WTC11 (cell line): ENCODE results near the gene STAP2. TPM values are rescaled to one million over a fixed set of nuclear protein-coding genes. Genes with fewer than 3 reads are reported as not detected.
"Not testable (repeated sequence)": the region's sequence is repeated elsewhere in the genome, so short reads cannot be mapped to it uniquely, and the experiment has no call there.

Experiments
- ATAC-seq: fragments of 200-7000 bp; cut with Tn5 transposase; 2 replicates; pipeline ENCODE4 v1.10.0; 2021; ENCODE audit warnings: mild to moderate bottlenecking, moderate library complexity
- CTCF ChIA-PET: fragments of 300-600 bp; sonication (Branson Sonifier 250); formaldehyde crosslinking; loops from one replicate; lab custom pipeline; 2021; ENCODE audit warnings: antibody characterized with exemption; lab: Charles Lee
- POLR2A ChIA-PET: fragments of 350-600 bp; sonication (Branson Sonifier 250); formaldehyde crosslinking; loops from one replicate; lab custom pipeline; 2021; ENCODE audit warnings: antibody characterized with exemption; lab: Charles Lee
- DNase-seq: peaks from one replicate; pipeline ENCODE4 v3.0.0; 2021; ENCODE audit warnings: low spot score
- H3K27ac Mint-ChIP-seq: 2 replicates; pipeline ENCODE4 v1.8.0; 2021; ENCODE audit warnings: mixed read lengths
- H3K27me3 Mint-ChIP-seq: 2 replicates; pipeline ENCODE4 v1.8.0; 2021; ENCODE audit warnings: low read depth, mild to moderate bottlenecking, moderate library complexity, mixed read lengths
- H3K36me3 Mint-ChIP-seq: 2 replicates; pipeline ENCODE4 v1.8.0; 2021; ENCODE audit warnings: mixed read lengths
- H3K4me1 Mint-ChIP-seq: 2 replicates; pipeline ENCODE4 v1.8.0; 2022; ENCODE audit warnings: mixed read lengths
- H3K4me3 Mint-ChIP-seq: 2 replicates; pipeline ENCODE4 v1.8.0; 2021; ENCODE audit warnings: mild to moderate bottlenecking, moderate library complexity, mixed read lengths
- H3K9me3 Mint-ChIP-seq: 2 replicates; pipeline ENCODE4 v1.8.0; 2021; ENCODE audit warnings: mixed read lengths
- NFYB ChIP-seq: sonication (generic); formaldehyde crosslinking; conservative IDR thresholded peaks from 2 replicates; pipeline ENCODE4 v1.8.0; 2022; ENCODE audit warnings: low read depth, missing genetic modification reagents
- OVOL2 ChIP-seq: fragments of 250-450 bp; sonication (Bioruptor Pico); IDR thresholded peaks from 2 replicates; pipeline ENCODE4 v1.9.0; 2021; ENCODE audit warnings: mild to moderate bottlenecking, borderline replicate concordance
- SP1 ChIP-seq: sonication (generic); formaldehyde crosslinking; conservative IDR thresholded peaks from 2 replicates; pipeline ENCODE4 v1.8.1; 2022; ENCODE audit warnings: missing genetic modification reagents
- TCF7 ChIP-seq: sonication (generic); formaldehyde crosslinking; IDR thresholded peaks from 2 replicates; pipeline ENCODE4 v1.8.0; 2022; ENCODE audit warnings: mild to moderate bottlenecking, low read depth, missing genetic modification reagents, moderate library complexity
- ZNF423 ChIP-seq: fragments of 250-450 bp; sonication (Bioruptor Pico); IDR thresholded peaks from 2 replicates; pipeline ENCODE4 v2.1.2; 2022; ENCODE audit warnings: mild to moderate bottlenecking, moderate library complexity
- total RNA-seq: library from RNA; stranded (reverse); gene quantifications from 3 replicates; pipeline ENCODE4 v1.2.3, GENCODE V29; 2021
- TF ChIP-seq, protein P1 (sequence below): sonication (generic); formaldehyde crosslinking; IDR thresholded peaks from 2 replicates; pipeline ENCODE4 v1.8.1; 2022; ENCODE audit warnings: missing genetic modification reagents, borderline replicate concordance
- TF ChIP-seq, protein P2 (sequence below): sonication (generic); formaldehyde crosslinking; IDR thresholded peaks from 2 replicates; pipeline ENCODE4 v1.8.1; 2023; ENCODE audit warnings: mild to moderate bottlenecking, missing genetic modification reagents
- TF ChIP-seq, protein P3 (sequence below): sonication (generic); formaldehyde crosslinking; IDR thresholded peaks from 2 replicates; pipeline ENCODE4 v1.8.0; 2022; ENCODE audit warnings: mild to moderate bottlenecking, missing genetic modification reagents
- TF ChIP-seq, protein P4 (sequence below): sonication (generic); formaldehyde crosslinking; IDR thresholded peaks from 2 replicates; pipeline ENCODE4 v1.8.0; 2023; ENCODE audit warnings: missing genetic modification reagents
- TF ChIP-seq, protein P5 (sequence below): sonication (generic); formaldehyde crosslinking; IDR thresholded peaks from 2 replicates; pipeline ENCODE4 v1.8.0; 2022; ENCODE audit warnings: missing genetic modification reagents

The STAP2 gene
- total RNA-seq, 1 experiment from 2014 or later, result 18.2 TPM

DNA sequence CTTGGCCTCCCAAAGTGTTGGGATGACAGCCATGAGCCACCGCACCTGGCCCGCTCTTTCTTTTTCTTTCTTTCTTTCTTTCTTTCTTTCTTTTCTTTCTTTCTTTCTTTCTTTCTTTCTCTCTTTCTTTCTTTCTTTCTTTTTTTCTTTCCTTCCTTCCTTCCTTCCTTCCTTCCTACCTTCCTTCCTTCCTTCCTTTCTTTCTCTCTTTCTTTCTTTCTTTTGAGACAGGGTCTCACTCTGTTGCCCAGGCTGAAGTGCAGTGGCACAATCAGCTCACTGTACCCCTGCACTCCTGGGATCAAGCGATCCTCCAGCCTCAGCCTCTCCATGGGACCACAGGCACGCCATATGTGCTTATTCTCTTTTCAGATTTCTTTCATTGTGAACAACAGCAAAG, 52.5 kb downstream of the STAP2 start:
- H3K9me3 Mint-ChIP-seq, DNase-seq, H3K4me1 Mint-ChIP-seq, POLR2A ChIA-PET, H3K27ac Mint-ChIP-seq, H3K36me3 Mint-ChIP-seq, ATAC-seq, H3K4me3 Mint-ChIP-seq: not testable (repeated sequence)
- CTCF ChIA-PET, result interaction anchor here (1.0 to 3.9 kb wide), 2 partner anchors 19 to 56 kb away, joined by 4 to 11 read pairs; no protein-coding TSS in a partner anchor
- peaks cover 40% of the 10 kb centered on the region for H3K27me3 Mint-ChIP-seq

DNA sequence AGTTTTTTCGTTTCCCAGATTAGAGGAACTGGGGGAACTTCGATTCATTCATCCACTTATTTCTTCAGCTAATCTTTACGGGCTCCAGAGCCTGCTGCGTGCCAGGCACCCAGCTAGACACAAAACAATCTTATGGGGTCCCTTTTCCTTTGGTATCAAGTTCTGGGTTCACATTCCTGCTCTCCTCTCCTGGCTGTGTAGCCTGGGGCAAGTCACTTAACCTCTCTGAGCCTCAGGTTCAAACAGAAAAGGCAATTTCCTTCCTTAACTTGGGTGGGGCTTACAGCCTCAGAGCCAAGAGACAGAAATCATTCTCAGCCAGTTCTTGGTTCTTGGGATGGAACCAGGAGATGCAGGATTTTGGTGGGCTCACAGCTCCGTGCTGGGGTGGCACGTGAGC, 53.7 kb downstream of the STAP2 start:
- TF ChIP-seq OVOL2 (CRISPR knock-in tag) (no peak), SP1 (CRISPR knock-in tag) (no peak), TCF7 (CRISPR knock-in tag) (no peak)
- TF ChIP-seq, protein P1, sequence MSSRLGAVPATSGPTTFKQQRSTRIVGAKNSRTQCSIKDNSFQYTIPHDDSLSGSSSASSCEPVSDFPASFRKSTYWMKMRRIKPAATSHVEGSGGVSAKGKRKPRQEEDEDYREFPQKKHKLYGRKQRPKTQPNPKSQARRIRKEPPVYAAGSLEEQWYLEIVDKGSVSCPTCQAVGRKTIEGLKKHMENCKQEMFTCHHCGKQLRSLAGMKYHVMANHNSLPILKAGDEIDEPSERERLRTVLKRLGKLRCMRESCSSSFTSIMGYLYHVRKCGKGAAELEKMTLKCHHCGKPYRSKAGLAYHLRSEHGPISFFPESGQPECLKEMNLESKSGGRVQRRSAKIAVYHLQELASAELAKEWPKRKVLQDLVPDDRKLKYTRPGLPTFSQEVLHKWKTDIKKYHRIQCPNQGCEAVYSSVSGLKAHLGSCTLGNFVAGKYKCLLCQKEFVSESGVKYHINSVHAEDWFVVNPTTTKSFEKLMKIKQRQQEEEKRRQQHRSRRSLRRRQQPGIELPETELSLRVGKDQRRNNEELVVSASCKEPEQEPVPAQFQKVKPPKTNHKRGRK (CRISPR knock-in tag), result no peak
- CTCF ChIA-PET, result interaction anchor here (1.0 to 10.5 kb wide), 3 partner anchors 17 to 68 kb away, joined by 5 to 172 read pairs (median 6); no protein-coding TSS in a partner anchor
- H3K9me3 Mint-ChIP-seq, result no peaks in the 10 kb centered on the region
- ATAC-seq (no peak), DNase-seq (no peak)
- H3K4me3 Mint-ChIP-seq, result no peak overlapping the region
- H3K27ac Mint-ChIP-seq, result no peak overlapping the region
- POLR2A ChIA-PET, result interaction anchor here (0.7 kb wide), 1 partner anchor 58 kb away, joined by 4 read pairs; no protein-coding TSS in a partner anchor
- peaks cover 52% of the 10 kb centered on the region for H3K27me3 Mint-ChIP-seq
- peaks cover 2% of the 10 kb centered on the region; the same call in 1 of the 2 replicates for H3K4me1 Mint-ChIP-seq
- H3K36me3 Mint-ChIP-seq, result no peaks in the 10 kb centered on the region

DNA sequence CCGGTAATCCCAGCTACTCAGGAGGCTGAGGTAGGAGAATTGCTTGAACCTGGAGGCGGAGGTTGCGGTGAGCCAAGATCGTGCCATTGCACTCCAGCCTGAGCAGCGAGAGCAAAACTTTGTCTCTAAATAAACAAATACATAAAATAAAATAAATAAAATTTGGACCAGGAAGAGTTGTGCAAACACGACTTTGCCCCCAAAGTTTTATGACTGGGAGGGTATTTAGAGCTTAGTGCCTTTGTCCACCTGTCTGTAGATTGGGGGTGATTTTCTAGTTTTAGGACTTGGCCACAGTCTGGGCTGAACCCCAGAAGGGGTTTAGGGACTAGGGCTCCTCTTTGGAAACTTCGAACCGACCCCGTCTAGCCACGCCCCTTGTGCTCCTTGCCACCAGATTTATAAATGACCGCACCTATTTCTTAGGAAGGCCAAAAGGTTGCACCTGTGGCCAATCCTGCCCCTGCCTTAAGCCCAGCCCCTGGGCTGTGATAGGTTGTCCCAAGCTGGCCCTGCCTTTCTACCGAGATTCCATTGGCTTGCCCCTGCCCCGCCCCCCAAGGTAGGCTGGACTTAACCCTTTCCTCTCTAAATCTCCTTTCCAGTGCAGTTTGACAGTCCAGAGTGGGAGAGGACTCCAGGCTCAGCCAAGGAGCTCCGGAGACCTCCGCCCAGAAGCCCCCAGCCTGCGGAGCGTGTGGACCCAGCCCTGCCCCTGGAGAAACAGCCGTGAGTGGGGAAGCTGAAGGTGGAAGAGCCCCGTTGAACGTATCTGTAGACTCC, 54.3 kb downstream of the STAP2 start:
- DNase-seq (peak; percentile 91), ATAC-seq (peak; percentile 99)
- no peaks in the 10 kb centered on the region for H3K9me3 Mint-ChIP-seq
- H3K4me3 Mint-ChIP-seq, result peak overlapping the region; percentile 58
- ChIA-PET POLR2A (interaction anchor here (0.6 to 0.7 kb wide), 2 partner anchors 58 to 124 kb away, joined by 3 to 4 read pairs; no protein-coding TSS in a partner anchor), CTCF (interaction anchor here (1.0 to 10.5 kb wide), 3 partner anchors 16 to 68 kb away, joined by 5 to 172 read pairs (median 6); no protein-coding TSS in a partner anchor)
- peaks cover 2% of the 10 kb centered on the region; the same call in 1 of the 2 replicates for H3K4me1 Mint-ChIP-seq
- peaks cover 56% of the 10 kb centered on the region for H3K27me3 Mint-ChIP-seq
- no peak overlapping the region for H3K27ac Mint-ChIP-seq
- peak; percentile 70 for TF ChIP-seq SP1 (CRISPR knock-in tag)
- peak; percentile 93 for TF ChIP-seq NFYB
- TF ChIP-seq, protein P2, sequence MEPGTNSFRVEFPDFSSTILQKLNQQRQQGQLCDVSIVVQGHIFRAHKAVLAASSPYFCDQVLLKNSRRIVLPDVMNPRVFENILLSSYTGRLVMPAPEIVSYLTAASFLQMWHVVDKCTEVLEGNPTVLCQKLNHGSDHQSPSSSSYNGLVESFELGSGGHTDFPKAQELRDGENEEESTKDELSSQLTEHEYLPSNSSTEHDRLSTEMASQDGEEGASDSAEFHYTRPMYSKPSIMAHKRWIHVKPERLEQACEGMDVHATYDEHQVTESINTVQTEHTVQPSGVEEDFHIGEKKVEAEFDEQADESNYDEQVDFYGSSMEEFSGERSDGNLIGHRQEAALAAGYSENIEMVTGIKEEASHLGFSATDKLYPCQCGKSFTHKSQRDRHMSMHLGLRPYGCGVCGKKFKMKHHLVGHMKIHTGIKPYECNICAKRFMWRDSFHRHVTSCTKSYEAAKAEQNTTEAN, result no peak
- no peaks in the 10 kb centered on the region for H3K36me3 Mint-ChIP-seq

DNA sequence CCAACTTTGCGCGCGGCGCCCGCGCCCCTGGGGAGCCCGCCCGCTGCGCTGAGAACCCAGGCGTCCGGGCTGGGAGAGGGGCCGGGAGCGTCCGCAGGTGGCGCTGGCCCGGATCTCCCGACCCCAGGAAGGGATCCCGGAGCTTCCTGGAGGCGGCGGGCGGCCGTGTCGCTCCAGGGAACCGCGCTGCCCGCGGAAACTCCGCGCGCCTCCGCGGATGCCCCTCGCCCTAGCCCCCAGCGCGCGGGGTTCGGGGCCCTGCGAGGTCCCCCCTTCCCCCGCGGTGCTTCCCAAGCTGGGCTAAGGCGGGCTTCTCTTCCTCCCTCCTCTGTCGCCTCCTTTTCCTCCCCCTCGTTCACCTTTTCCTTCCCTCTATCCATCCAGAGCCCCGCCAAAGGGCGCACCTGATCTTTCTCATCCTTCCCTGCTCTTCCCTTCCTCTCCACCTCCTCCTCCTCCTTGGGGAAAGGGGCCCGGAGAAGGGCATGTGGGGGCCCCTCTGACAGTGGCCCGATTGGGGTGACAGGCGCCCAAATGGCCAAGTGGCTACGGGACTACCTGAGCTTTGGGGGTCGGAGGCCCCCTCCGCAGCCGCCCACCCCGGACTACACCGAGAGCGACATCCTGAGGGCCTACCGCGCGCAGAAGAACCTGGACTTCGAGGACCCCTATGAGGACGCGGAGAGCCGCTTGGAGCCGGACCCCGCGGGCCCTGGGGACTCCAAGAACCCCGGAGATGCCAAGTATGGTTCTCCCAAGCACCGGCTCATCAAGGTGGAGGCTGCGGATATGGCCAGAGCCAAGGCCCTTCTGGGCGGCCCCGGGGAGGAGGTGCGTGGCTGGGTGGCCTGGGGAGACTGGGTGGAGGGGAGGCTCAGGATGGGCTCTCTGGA, 58.9 kb downstream of the STAP2 start:
- H3K27me3 Mint-ChIP-seq, result peaks cover 64% of the 10 kb centered on the region
- no peaks in the 10 kb centered on the region for H3K9me3 Mint-ChIP-seq
- ChIA-PET POLR2A (interaction anchor here (0.8 kb wide), 1 partner anchor 63 kb away, joined by 3 read pairs; the partner anchor contains the start of gene MPND), CTCF (interaction anchor here (0.6 to 10.5 kb wide), 9 partner anchors 9 to 372 kb away, joined by 3 to 172 read pairs (median 5); partner anchors contain the start of gene MPND)
- no peaks in the 10 kb centered on the region for H3K36me3 Mint-ChIP-seq
- no peak overlapping the region for H3K27ac Mint-ChIP-seq
- no peak for DNase-seq
- 0 out of 2 replicates have a peak, but pooled peaks have one; percentile 6 for ATAC-seq
- peak overlapping the region; percentile 90 for H3K4me3 Mint-ChIP-seq
- TF ChIP-seq, protein P3, sequence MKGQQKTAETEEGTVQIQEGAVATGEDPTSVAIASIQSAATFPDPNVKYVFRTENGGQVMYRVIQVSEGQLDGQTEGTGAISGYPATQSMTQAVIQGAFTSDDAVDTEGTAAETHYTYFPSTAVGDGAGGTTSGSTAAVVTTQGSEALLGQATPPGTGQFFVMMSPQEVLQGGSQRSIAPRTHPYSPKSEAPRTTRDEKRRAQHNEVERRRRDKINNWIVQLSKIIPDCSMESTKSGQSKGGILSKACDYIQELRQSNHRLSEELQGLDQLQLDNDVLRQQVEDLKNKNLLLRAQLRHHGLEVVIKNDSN (CRISPR knock-in tag), result no peak
- TF ChIP-seq, protein P4, sequence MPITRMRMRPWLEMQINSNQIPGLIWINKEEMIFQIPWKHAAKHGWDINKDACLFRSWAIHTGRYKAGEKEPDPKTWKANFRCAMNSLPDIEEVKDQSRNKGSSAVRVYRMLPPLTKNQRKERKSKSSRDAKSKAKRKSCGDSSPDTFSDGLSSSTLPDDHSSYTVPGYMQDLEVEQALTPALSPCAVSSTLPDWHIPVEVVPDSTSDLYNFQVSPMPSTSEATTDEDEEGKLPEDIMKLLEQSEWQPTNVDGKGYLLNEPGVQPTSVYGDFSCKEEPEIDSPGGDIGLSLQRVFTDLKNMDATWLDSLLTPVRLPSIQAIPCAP, result no peak
- TF ChIP-seq, protein P5, sequence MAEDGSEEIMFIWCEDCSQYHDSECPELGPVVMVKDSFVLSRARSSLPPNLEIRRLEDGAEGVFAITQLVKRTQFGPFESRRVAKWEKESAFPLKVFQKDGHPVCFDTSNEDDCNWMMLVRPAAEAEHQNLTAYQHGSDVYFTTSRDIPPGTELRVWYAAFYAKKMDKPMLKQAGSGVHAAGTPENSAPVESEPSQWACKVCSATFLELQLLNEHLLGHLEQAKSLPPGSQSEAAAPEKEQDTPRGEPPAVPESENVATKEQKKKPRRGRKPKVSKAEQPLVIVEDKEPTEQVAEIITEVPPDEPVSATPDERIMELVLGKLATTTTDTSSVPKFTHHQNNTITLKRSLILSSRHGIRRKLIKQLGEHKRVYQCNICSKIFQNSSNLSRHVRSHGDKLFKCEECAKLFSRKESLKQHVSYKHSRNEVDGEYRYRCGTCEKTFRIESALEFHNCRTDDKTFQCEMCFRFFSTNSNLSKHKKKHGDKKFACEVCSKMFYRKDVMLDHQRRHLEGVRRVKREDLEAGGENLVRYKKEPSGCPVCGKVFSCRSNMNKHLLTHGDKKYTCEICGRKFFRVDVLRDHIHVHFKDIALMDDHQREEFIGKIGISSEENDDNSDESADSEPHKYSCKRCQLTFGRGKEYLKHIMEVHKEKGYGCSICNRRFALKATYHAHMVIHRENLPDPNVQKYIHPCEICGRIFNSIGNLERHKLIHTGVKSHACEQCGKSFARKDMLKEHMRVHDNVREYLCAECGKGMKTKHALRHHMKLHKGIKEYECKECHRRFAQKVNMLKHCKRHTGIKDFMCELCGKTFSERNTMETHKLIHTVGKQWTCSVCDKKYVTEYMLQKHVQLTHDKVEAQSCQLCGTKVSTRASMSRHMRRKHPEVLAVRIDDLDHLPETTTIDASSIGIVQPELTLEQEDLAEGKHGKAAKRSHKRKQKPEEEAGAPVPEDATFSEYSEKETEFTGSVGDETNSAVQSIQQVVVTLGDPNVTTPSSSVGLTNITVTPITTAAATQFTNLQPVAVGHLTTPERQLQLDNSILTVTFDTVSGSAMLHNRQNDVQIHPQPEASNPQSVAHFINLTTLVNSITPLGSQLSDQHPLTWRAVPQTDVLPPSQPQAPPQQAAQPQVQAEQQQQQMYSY (CRISPR knock-in tag), result 0 out of 2 replicates have a peak, but pooled peaks have one; percentile 11
- TF ChIP-seq ZNF423 (CRISPR knock-in tag), result peak; percentile 91
- peaks cover 10% of the 10 kb centered on the region; the same call in 1 of the 2 replicates for H3K4me1 Mint-ChIP-seq
